ENCODE data around the gene ENG. TPM values are rescaled to one million over a fixed set of nuclear protein-coding genes. Genes with fewer than 3 reads are reported as not detected.

Gene ENG
- total RNA-seq, 4 donors from 2014 or later, result 34.3 to 200 (median 120) TPM

DNA sequence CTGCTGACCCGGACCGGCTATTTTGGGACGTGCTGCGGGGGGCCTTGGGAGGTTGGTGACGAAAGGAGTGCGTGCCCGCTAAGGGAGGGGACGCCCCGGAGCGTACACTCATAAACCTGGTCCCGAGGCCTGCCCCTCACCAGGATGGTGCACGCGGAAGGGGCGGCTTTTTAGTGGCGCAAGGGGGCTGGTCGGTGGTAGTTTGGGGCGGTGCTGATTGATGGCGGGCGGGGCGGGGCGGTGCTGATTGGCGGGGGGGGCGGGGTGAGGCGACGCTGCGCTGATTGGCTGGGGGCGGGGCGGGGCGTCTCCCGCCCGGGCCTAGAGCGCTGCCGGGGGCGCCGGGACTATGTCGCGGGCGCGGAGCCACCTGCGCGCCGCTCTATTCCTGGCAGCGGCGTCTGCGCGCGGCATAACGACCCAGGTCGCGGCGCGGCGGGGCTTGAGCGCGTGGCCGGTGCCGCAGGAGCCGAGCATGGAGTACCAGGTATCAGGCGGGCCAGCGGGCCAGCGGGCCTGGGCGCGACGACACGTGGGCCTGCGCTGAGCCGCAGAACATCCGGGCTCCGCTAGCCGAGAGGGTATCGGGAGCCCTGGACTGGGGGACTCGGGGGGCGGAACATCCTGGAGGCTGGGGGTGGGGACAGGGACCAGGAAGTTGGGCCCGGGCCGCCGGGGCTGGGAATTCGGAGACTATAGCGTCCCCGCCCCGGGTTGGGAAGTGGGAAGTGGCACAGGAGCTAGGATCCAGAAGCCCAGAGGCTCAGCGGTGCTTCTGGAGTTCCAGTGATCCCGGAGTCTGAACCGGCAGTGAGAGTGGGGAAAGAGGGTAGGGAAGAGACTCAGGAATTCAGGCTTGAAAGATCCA lies 51.6 kb downstream of the ENG start, which contains the start of gene FPGS:
TSS of gene FPGS (plus strand) at position 307 of the 868 bp plus-strand sequence. CDS start at position 350, 43 bp downstream.
- peak; percentile 78 for ATAC-seq (ENCODE audit: low FRiP score)
- peak; percentile 59 for DNase-seq (ENCODE audit: low spot score)
- TF ChIP-seq, protein P1, sequence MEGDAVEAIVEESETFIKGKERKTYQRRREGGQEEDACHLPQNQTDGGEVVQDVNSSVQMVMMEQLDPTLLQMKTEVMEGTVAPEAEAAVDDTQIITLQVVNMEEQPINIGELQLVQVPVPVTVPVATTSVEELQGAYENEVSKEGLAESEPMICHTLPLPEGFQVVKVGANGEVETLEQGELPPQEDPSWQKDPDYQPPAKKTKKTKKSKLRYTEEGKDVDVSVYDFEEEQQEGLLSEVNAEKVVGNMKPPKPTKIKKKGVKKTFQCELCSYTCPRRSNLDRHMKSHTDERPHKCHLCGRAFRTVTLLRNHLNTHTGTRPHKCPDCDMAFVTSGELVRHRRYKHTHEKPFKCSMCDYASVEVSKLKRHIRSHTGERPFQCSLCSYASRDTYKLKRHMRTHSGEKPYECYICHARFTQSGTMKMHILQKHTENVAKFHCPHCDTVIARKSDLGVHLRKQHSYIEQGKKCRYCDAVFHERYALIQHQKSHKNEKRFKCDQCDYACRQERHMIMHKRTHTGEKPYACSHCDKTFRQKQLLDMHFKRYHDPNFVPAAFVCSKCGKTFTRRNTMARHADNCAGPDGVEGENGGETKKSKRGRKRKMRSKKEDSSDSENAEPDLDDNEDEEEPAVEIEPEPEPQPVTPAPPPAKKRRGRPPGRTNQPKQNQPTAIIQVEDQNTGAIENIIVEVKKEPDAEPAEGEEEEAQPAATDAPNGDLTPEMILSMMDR (IDR thresholded peaks at IDR 0.05), result no peak

DNA sequence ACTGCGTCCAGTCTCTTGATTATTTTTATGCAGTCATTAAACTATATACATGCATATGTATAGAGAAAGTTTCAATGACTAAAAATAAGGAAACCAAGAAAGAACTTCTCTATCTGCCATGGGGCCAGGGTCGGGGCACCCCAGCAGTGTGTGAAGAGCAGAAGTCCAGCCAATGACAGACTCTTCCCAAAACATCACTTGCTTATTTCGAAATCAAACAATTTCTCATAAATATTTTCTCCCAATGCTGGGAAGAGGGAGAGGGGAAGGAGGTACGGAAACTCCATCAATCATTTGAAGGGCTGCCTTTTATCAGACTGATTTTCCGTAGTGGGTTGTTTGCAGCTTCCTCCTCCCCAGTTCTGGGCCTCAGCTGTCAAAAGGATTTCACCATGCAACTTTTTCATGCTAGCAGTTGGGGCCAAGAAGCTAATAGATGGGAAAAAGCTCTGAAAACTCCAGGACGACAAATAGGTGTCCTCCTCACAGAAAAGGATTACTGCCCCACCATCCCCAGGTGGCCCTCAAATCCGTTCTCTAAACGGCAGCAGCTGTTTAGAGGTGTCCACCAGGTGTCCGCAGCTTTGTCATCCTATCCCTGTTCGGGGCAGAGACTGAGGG lies 52.4 kb downstream of the ENG start:
- ATAC-seq (ENCODE audit: low FRiP score) (peak; percentile 57), DNase-seq (ENCODE audit: low spot score) (no peak)
- TF ChIP-seq, protein P1 (IDR thresholded peaks at IDR 0.05), result no peak

DNA sequence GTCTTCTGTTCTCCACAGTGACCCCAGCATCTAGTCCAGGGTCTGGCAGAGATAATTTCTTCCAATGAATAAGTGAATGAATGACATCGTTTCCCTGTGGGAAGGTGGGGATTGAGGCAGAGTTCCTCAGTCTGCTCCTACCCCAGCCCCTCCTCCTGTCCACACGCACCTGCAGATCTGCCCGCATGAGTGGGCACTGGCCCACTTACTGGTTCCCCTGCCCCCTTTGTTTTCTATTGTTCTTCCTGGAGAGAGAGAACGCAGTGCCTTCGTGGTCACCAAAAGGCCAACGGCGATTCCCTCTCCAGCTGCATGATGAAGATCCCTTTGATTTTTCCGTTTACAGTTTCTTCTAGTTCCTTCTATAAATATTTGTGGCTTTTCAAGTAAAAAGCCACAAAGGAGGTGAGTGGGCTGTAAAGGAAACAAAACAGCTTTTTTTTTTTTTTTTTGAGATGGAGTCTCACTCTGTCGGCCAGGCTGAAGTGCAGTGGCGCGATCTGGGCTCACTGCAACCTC lies 57.5 kb downstream of the ENG start:
- TF ChIP-seq, protein P1 (IDR thresholded peaks at IDR 0.05), result no peak
- no peak for DNase-seq (ENCODE audit: low spot score)
- no peak for ATAC-seq (ENCODE audit: low FRiP score)

DNA sequence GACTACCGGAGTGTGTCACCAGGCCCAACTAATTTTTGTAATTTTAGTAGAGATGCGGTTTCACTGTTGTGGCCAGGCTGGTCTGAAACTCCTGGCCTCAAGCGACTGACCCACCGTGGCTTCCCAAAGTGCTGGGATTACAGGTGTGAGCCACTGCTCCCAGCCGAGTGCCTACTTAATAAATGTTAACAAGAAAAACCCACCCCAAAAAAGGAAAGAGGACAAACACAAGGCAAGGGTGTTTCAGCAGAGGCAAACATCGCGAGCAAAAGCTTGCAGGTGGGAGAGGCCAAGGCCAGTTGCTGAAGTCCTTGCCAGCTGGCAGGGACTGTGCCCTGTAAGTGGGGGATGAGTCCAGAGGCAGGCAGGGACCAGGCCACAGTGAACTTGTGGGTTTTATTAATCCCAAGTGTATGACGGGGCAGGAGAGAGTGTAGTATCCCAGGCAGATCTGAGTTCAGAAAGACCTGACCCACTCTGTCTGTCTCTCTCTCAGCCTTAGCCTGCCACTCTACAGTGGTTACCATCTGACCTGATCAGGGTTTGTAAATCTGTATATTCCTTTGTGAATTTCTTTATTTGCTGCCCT lies 58.1 kb downstream of the ENG start:
- DNase-seq (ENCODE audit: low spot score) (no peak), ATAC-seq (ENCODE audit: low FRiP score) (peak; percentile 13)
- TF ChIP-seq, protein P1 (IDR thresholded peaks at IDR 0.05), result no peak

DNA sequence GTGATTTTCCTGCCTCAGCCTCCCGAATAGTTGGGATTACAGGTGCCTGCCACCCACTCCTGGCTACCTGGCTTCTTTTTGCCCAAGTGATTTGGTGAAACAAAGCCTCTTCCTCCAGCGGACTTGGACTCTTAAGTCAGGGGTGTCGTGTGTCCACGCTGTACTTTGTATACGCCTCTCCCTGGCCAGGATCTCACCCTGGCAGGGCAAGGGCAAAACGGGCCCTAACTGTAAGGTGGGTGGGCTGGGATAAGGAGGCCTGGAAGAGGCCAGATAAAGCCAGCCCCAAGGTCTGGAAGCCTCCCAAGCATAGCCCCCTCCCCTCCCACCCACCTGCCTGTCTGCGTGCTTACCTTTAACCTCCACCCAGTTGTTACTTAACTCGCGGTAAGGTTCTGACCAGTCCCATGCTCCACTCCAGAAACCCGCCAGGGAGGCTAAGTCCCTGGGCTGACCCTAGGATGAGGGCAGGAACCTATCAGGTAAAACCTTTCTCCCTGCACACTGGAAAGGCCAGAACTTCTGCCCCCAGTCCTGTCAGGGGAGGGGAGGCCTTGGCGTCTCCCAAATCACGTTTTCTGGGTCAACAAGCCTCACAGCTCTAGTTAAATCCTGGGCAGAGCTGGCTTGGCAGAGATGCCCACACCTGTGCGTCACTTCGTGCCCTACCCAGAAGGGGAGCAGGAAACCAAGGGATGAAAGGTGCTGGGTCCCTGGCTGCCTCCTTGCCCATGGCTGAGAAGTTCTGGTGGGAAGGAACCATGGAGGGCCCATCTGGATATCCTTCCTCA lies 60.3 kb downstream of the ENG start:
- no peak for DNase-seq (ENCODE audit: low spot score)
- no peak for ATAC-seq (ENCODE audit: low FRiP score)
- TF ChIP-seq, protein P1 (IDR thresholded peaks at IDR 0.05), result no peak

DNA sequence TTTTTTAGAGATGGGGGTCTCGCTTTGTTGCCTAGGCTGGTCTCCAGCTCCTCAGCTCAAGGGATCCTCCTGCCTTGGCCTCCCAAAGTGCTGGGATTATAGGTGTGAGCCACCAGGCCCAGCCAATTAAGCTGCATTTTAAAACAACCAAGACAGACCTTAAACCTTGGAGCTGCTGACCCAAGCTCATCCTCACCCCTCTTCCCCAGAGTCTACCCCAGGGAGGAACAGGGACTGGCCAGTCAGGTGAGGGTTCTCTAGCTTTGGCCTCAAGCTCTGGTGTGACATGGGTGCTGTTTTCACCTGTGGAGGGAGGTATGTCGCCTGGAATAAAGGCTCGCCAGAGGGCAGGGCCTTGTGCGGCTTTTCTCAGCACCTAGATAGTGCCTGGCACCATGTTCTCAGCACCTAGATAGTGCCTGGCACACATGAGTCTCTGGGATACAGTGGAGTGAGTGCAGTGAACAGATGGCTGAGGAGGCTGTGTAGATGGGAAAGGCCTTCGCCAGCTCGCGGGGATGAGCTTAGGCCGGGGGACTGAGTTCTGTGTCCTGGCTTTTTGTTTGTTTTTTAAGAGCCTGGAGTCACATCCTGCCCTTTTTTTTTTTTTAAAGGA lies 61.3 kb downstream of the ENG start:
- ATAC-seq (ENCODE audit: low FRiP score), result no peak
- DNase-seq (ENCODE audit: low spot score), result no peak
- TF ChIP-seq, protein P1 (IDR thresholded peaks at IDR 0.05), result no peak
